ENCODE results near the gene GRIN2C.
A peak's percentile ranks its signal among the peaks of the same experiment; 100 is the strongest.

The GRIN2C gene

DNA sequence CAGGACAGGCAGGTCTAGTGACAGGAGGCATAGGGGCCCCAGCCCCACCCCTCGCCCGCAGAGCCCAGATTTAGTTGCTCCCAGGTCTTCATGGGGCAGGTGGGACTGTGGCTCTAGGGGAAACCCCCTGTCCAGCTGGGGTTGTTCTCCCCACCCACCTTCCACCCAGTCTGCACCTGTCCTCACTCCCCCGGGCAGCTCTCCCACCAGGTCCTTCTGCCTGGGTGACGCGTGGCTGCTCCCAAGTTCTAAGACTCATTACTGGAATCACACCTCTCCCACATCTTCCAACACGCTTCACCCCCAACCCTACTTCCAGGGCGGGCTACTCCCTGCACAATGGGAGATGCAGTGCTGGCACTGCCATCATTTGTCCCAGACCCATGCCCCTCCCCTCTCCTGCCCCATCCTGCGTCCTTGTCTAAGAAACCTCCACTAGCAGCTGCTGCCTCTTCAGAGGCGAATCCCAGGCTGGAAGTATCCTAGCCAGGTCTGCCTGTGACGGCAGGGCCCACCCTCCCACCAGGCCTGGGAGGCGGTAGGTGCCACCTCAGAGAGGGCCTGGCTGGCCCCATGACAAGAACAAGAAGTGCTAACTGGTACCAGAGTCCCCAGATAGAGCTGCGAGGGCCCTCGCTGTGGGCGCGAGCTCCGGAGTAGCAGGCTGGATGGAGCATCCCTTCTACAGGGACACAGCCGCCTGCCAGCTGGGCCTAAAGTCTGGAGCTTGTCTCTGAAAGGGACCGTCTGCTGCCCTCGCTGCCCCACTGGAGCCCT, 22.8 kb downstream of the GRIN2C start:
- TF ChIP-seq, protein P1, sequence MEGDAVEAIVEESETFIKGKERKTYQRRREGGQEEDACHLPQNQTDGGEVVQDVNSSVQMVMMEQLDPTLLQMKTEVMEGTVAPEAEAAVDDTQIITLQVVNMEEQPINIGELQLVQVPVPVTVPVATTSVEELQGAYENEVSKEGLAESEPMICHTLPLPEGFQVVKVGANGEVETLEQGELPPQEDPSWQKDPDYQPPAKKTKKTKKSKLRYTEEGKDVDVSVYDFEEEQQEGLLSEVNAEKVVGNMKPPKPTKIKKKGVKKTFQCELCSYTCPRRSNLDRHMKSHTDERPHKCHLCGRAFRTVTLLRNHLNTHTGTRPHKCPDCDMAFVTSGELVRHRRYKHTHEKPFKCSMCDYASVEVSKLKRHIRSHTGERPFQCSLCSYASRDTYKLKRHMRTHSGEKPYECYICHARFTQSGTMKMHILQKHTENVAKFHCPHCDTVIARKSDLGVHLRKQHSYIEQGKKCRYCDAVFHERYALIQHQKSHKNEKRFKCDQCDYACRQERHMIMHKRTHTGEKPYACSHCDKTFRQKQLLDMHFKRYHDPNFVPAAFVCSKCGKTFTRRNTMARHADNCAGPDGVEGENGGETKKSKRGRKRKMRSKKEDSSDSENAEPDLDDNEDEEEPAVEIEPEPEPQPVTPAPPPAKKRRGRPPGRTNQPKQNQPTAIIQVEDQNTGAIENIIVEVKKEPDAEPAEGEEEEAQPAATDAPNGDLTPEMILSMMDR (conservative IDR thresholded peaks at IDR 0.05; ENCODE audit: low read depth, low read length), result no peak
- DNase-seq (ENCODE audit: low read depth), result no peak
- H3K4me3 ChIP-seq (ENCODE audit: low read depth, low read length), result no peak overlapping the region

DNA sequence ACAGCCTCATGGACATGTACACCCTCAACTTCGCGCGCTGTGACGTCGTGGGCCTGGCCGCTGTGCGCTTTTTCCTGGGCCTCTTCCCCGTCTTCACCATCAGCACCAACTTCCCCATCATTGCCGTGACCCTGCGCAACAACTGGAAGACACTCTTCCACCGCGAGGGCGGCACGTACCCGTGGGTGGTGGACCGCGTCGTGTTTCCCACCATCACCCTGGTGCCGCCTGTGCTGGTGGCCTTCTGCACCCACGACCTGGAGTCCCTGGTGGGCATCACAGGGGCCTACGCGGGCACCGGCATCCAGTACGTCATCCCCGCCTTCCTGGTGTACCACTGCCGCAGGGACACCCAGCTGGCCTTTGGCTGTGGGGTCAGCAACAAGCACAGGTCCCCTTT, 23.5 kb downstream of the GRIN2C start:
- DNase-seq (ENCODE audit: low read depth), result no peak
- H3K4me3 ChIP-seq (ENCODE audit: low read depth, low read length), result no peak overlapping the region
- TF ChIP-seq, protein P1 (conservative IDR thresholded peaks at IDR 0.05; ENCODE audit: low read depth, low read length), result no peak

DNA sequence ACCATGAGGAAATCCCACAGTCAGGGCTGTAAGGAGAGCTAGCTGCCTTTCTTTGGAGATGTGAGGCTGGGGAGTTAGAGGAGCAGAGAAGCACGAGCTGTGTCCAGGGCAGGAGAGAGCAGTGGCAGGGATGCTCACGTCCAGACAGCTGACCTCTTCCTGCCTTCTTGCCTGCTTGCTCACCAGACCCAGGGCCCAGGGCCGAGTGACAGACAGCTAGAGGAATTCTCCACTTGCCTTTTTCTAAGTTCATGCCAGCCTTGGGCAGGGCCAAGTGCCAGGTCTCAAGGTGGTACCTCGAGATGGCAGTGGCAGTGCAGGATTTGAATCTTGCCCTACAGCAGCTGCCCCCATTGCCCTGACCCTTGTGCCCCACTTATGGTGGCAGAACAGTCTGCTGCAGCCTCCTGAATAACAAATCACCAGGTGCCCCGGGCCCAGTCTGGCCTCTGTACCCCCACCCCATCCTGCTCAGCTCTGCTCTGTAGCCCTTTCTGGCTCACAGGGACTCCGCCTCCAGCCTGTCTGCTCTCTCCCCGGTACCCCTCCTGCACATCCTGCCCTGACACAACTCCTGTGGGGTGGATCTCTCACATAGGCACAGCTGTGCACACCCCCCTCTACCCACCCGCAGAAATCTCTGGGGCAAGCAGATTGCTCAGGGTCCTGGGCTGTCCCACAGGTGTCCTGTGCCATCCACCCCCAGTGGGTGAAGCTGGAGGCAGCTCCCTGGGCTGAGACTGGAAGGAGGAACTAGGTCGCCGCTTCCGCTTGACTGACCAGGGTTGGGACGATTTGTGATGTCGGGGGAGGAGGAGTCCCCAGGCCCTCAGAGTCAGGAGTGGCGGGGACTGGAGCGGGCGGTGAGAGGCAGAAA, 25.9 kb downstream of the GRIN2C start:
- peak; percentile 15 for DNase-seq (ENCODE audit: low read depth)
- H3K4me3 ChIP-seq (ENCODE audit: low read depth, low read length), result no peak overlapping the region
- TF ChIP-seq, protein P1 (conservative IDR thresholded peaks at IDR 0.05; ENCODE audit: low read depth, low read length), result no peak

DNA sequence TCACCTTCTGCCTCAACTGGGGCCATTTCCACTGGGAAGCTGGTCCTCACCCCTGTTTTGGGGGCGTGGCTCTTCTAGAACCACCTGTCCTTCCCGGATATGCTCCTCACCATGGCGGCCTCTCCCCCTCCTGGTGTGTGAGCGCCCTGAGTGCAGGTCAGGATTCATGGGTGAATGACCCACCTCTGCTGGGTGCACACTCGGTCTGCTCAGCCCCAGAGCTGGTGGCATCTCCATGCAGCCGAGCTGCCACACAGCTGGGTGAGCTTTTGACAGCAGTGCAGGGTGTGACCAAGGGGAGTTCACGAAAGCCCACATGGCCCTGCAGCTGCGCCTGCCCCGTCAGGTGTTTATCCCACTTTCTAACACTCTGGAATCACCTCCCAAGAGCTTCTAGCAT, 27.3 kb downstream of the GRIN2C start:
- no peak overlapping the region for H3K4me3 ChIP-seq (ENCODE audit: low read depth, low read length)
- TF ChIP-seq, protein P1 (conservative IDR thresholded peaks at IDR 0.05; ENCODE audit: low read depth, low read length), result no peak
- no peak for DNase-seq (ENCODE audit: low read depth)

DNA sequence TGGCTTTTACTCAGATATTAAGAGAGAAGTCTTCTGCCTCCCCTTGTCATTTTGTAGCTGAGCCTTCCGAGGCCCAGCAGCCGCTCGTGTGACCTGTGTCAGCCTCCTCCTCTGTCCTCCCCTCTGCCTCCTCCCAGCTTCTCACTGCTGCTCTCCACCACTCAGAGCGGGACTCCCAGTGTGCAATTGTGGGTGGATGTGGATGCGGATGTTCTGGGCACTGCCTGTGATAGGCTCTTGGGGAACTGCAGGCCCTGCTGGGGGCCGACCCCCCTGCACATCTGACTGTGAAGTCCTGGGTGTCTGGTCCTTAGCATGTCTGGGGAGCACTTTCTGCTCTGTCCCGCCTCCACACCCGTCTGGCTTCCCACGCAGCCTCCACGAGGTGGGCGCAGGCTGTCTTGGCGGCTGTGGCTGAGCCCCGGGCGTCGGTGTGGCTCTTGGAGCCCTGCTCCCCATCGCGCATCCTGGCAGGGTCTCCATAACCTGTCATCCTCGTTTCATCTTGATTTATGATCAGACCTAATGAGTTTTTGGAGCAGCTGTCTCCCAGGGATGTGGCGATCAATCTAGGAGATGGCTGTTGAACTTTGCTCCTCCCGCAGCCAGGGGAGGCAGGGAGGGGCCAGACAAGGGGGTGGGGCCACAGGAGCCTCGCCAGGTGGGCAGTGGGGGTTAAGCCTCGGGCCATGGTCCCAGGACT, 28.1 kb downstream of the GRIN2C start:
- DNase-seq (ENCODE audit: low read depth), result no peak
- TF ChIP-seq, protein P1 (conservative IDR thresholded peaks at IDR 0.05; ENCODE audit: low read depth, low read length), result no peak
- H3K4me3 ChIP-seq (ENCODE audit: low read depth, low read length), result no peak overlapping the region

DNA sequence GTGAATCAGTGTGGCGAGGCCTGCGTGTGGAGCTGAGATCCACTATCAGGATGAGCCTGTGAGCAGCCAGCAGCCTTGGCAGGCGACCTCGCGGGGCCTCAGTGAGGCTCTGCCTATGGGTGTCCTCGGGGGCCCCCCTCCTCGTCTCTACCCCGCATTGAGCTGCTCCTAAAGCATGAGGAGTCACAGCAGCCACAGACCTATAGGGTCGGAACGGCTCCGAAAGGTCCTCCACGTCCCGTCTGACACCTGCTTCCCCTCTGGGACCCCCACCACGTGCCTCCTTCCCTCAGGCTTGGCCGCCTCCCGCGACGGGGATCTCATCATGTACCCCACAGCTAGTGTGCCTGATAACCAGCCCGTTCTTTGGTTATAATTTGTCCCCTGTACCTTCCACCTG, 28.8 kb downstream of the GRIN2C start:
- no peak overlapping the region for H3K4me3 ChIP-seq (ENCODE audit: low read depth, low read length)
- no peak for DNase-seq (ENCODE audit: low read depth)
- TF ChIP-seq, protein P1 (conservative IDR thresholded peaks at IDR 0.05; ENCODE audit: low read depth, low read length), result no peak
